HEK293 (cell line): ENCODE data around the gene MVB12B.

Experiments used
- CTCF ChIP-seq: fragments of 450-650 bp; formaldehyde crosslinking; IDR thresholded peaks from 2 replicates; pipeline ENCODE4 v1.5.1; 2016; ENCODE audit warnings: missing biosample characterization, missing genetic modification characterization
- HOXA7 ChIP-seq: sonication (generic); formaldehyde crosslinking; IDR thresholded peaks from 2 replicates; pipeline ENCODE4 v1.8.1; 2022; ENCODE audit warnings: missing genetic modification reagents, borderline replicate concordance
- ZNF174 ChIP-seq: fragments of 450-650 bp; formaldehyde crosslinking; IDR thresholded peaks from 2 replicates; pipeline ENCODE4 v1.5.0; 2017; ENCODE audit warnings: missing biosample characterization, mild to moderate bottlenecking, missing genetic modification characterization
- ZNF580 ChIP-seq: fragments of 450-650 bp; formaldehyde crosslinking; IDR thresholded peaks from 2 replicates; pipeline ENCODE4 v1.5.1; 2016; ENCODE audit warnings: missing biosample characterization, missing genetic modification characterization

GRCh38 chr9:126457175-126457547, 130.5 kb downstream of the MVB12B start:
- no peak for TF ChIP-seq ZNF174 (tag by site-specific recombination)
- no peak for TF ChIP-seq CTCF (tag by site-specific recombination)
- TF ChIP-seq HOXA7 (CRISPR knock-in tag), result no peak
- TF ChIP-seq ZNF580 (tag by site-specific recombination), result no peak
